Measurements from ENCODE around the gene CABLES2.
"Not testable (repeated sequence)": the region's sequence is repeated elsewhere in the genome, so short reads cannot be mapped to it uniquely, and the experiment has no call there.

CABLES2 gene

DNA sequence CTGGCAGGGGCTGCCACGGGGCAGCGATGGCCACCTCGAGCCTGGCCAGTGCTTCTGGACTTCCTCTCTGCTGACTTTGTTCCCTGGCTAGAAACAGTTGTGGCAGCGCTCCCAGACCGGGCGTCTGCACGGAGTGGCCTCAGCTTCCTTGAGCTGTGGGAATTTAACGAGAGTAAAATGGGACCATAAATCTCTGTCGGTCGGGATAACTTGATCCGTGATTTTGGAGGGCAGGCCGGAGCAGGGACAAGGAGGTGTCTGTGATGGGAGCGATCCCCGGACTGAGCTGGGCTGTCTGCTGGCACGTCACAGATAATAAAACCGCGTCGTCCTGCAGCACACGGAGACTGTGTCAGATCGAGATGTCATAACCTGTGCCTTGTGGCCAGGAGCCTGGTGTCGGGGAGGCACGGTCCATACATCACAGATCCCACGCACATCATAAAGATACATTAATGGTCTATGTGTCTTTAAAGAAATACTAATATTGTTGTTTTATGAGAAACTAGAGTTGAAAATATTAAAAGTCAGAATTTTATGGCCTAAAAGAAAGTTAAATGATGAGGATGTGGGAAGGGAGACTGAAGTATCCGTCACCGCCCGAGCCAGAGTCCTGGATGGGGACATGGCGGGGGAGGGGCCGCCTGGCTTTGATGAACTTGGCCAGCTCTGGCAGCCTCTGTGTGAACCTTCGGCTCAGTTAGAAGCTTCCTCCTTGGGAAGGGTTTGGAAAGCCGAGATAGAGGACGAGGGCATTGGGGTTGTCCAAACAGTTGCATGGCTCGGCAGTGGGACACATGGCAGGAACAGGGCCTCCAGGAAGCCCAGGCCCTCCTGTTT lies 26.8 kb upstream of the CABLES2 start:
- DNase-seq = no peak

GRCh38 chr20:62430866-62431447 lies 23.9 kb upstream of the CABLES2 start:
- DNase-seq = no peak

DNA sequence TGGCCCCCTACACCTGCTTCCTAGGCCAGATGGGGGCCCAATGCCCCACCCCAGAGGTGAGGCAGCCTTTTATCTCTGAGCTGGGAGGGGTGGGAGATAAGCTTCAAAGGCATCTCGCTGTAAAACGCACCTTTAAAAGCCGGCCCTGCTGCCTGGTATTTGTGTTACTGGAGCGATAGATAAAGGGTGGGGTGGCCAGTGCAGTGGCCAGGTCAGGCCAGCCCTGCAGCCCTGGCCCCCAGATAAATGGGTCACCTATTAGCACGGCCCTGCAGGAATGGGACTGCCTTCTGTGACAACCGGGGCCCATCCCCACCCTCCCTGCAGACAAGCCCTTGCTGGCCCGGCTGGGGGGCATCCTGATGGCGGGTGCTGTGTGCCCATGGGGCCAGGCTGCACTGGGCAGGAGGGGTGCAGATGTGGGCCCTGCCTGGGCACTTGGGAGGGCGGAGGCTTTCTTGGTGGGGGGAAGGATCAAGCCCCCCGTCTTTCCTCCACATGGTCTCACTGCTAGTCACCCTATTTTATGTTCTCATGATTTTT lies 23.3 kb upstream of the CABLES2 start:
- no peak for DNase-seq

DNA sequence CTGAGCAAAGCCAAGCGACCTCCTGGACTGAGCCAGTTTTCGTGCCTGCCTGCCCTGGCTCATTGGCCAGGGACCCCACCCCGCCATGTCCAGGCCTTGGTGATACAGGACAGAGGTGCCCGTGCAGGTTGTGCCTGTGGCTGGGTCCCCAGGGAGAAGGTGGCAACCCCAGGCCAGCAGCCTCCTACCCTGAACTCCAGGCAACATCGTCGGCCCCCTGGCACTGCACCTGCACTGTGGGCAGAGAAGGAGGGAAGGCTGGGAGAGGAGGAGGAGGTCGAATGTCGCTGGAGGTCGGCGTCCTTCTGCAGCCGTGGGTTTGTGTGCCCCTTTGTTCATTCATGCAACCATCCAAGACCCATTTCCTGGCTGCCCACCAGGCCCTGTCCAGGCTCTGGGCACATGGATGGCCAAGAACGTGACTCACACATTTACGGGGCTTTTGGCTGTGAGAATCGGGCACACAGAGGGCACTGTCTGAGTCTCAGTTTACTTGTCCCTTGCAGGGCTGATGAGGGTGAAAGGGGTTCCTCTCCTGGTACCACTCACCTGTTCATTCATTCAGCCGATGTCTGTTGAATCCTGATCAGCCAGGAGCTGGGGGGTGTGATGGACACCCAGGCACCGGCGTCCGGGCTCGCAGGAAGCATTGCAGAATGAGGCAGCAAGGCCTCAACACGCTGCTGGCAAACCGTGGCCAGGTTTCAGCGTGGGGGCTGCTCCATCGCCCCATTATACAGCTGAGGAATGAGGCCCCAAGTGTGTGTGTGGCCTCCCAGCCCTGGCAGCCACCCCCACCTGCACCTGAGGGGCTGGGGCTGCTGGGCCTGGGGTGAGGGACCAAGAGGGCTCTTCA lies 22.6 kb upstream of the CABLES2 start:
- no peak for DNase-seq

DNA sequence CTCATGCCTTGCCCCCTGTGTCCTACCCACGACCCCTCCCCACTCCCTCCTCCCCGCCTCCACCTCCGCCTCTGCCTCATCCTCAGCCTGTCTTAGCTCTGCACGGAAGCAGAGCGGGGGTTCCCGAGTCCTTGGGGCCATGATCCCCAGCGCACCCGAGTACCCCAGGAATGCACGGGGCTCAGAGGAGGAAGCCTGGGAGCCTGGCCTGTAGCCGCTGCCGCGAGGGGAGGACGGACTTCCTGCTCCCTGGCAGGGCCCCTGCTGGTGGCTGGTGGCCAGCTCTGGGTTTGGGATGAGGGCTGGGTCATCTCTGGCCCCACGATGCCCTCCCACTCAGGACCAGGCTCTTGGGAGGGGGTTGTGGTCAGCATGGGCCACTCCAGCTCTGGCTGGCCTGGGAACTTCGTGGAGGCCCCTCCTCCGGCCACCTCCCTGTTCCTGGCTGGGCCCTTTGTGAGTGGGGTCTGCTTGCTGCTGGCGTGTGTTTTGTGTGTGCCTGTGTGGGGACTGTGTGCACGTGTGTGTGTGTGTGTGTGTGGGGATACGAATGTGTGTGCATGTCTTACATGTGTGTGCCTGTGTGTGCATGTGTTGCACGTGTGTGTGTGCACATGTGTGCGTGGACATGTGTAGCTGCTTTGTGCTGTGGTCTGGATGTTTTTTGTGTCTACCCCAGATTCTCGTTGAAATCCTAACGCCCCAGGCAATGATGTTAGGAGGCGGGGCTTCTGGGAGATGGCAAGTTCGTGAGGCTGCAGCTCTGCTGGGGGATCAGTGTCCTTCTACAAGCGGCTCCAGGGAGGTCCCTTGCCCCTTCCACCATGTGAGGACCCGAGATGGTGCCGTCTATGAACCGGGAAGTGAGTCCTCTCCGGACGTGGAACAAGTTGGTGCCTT lies 21.6 kb upstream of the CABLES2 start:
- DNase-seq = no peak

DNA sequence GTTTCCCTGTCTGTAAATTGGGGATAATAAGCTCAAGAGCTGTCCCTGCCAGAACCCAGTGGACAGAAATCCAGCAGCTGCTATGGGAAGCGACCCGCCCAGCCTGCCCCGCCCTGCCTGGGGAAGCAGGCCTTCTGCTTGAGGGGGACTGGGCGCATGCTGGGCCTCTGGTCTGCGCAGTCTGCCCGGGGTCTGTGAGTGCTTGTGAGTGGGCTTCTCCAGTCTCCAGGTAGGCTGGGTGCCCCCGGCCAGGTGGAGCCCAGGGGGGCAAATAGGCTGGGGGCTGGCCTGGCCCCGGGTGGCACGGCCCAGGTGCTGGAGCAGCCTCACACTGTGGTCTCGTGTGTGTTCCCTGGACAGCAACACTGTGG lies 20.9 kb upstream of the CABLES2 start:
- no peak for DNase-seq

- no peak for DNase-seq
These were observed 20.3 kb upstream of the CABLES2 start, which contains the start of gene RBBP8NL for GRCh38 chr20:62427172-62428001. Gene RBBP8NL, minus strand, starts transcription at chr20:62427539. Its CDS starts 7,892 bp downstream, at chr20:62419647.

- no peak for DNase-seq
These were observed 19.6 kb upstream of the CABLES2 start for GRCh38 chr20:62426699-62427131.

- DNase-seq = not testable (repeated sequence)
These were observed 18.9 kb upstream of the CABLES2 start for GRCh38 chr20:62426059-62426348.

GRCh38 chr20:62425281-62426058 lies 18.4 kb upstream of the CABLES2 start:
- DNase-seq = no peak

- DNase-seq = no peak
These were observed 17.4 kb upstream of the CABLES2 start for GRCh38 chr20:62424249-62425107.

- no peak for DNase-seq
These were observed 16.2 kb upstream of the CABLES2 start for GRCh38 chr20:62423326-62423706.

GRCh38 chr20:62422636-62423325 lies 15.7 kb upstream of the CABLES2 start:
- no peak for DNase-seq

- DNase-seq = no peak
These were observed 14.6 kb upstream of the CABLES2 start for GRCh38 chr20:62421716-62421990.

DNA sequence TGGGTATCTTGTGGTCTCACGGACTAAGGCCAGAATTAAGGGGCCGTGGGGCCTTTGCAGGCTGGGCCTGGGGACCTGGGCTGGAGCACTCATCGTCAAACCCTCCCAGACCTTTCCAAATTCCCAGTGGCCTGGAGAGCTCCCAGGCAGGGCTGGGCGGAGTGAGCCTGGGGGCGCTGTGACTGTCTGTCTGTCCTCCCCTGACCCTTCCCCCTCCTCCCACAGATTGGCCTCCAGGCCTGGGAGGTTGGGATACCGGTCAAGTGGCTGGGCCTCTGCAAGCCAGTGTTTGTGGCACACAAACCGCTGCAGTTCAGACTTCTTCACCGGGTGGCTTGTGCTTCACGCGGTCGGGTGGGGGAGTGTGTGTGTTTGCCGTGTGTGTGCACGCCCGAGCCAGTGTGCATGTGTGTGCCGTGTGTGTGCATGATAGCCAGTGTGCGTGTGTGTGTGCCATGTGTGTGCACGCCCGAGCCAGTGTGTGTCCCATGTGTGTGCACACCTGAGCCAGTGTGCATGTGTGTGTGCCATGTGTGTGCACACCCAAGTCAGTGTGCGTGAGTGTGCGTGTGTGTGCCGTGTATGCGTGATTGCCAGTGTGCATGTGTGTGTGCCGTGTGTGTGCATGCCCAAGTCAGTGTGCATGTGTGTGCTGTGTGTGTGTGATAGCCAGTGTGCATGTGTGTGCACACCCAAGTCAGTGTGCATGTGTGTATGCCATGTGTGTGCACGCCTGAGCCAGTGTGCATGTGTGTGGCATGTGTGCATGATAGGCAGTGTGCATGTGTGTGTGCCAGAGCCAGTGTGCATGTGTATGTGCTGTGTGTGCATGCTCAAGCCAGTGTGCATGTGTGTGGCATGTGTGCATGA lies 14.0 kb upstream of the CABLES2 start:
- no peak for DNase-seq

DNA sequence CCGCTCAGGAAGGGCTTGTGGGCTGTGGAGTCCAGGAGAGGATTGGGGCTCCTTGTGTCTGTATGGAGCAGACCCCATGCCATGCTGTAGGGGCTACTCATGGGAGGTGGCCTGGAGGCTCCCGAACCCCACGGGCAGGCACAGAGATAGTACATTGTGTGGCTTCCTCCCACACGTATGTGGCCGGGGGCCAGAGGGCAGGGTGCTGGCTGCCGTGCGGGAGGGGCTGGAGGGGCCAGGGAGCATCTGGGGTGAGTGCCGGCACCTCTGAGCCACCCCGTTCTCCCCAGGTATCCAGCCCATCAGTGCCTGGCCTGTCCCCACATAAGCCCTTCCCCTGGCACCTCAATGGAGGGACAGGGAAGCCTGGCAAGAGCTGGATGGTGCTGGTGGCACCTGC lies 12.7 kb upstream of the CABLES2 start:
- no peak for DNase-seq

DNA sequence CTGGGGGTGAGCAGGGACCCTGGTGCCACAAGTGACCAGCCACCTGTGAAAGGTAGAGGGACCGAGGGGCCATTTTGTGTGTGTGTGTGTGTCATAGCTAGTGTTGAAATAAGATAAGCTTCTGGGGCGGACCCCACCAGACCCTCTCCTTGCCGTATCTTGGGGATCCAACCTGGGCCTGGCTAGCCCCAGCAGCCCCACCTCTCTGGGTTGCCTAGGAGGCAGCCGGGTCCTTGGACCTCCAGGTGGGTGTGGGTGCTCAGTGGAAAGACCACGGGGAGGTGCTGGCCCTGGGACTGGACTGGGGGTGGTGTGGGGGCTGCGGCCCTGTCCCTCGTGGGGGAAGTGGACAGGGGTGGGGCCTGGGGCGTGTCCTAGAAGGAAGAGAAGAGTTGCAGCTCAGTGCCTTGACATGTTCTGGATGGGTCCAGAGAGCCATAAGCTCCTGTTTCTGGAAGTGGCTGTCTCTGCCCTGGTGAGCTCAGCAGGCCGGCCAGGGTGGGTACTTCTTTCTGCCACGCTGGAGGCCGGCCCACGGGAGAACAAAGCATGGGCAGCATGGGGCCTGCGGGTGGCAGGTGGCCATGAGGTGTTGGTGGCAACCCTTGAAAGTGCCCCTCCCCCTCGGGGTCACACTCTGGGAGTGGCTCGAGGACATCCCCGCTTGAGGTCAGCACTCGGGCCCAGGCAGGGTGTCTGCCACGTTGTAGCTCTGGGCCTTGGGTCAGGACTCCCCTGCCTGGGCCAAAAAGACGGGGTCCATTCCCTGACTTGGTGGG lies 11.8 kb upstream of the CABLES2 start:
- DNase-seq = no peak
